ENCODE results near the gene PES1.
"Not testable (repeated sequence)": the region's sequence is repeated elsewhere in the genome, so short reads cannot be mapped to it uniquely, and the experiment has no call there.

PES1 gene

DNA sequence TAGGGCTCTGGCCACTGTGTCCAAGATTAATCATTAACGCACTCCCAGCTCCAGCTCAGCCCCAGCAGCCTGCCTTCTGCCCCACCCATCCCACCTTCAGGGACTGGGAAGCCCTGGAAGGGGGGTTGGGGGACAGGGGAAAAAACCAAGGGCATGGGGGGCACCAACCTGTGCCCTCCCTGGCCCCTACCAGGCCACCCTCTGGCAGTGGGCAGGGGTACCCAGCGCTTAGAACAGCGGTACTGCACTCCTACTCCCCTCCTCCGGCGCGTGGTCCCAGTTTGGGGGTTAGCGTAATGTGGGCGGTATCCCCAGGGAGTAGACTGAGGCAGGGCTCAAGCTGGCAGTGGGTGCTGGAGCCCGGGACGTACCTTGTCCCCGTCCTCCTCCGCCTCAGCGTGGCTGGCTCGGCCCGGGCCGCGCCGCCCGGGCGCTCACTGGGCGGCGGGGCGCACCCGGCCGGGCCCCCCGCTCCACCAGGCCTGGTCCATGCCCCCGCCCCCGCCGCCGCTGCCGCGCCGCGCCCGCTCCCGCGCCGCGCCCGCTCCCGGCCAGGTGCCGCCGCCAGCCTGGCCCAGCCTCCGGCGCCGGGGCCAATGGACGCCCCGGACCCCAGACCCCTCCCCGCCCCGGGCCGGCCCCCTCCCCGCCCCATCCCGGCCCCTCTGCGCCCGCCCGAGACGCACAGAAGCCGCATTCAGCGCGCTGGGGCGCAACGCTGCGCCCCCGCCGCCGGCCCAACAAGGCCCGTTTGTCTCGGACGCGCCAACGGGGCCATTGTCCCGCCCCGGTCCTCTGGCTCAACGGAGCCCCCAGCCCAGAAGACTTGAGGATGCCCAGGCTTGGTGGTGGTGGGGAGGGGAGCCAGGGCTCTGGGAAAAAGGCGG lies 17.4 kb downstream of the PES1 start, which contains the start of gene GAL3ST1:
Gene GAL3ST1 (minus strand): TSS at position 571 of the 887 bp plus-strand sequence. CDS start 17,273 bp downstream, outside the sequence.
- no peak for DNase-seq (ENCODE audit: low read depth)

- DNase-seq (ENCODE audit: low read depth): no peak
Observed at GRCh38 chr22:30573594-30574094, 18.1 kb downstream of the PES1 start.

GRCh38 chr22:30572840-30573593 lies 18.7 kb downstream of the PES1 start:
- no peak for DNase-seq (ENCODE audit: low read depth)

DNA sequence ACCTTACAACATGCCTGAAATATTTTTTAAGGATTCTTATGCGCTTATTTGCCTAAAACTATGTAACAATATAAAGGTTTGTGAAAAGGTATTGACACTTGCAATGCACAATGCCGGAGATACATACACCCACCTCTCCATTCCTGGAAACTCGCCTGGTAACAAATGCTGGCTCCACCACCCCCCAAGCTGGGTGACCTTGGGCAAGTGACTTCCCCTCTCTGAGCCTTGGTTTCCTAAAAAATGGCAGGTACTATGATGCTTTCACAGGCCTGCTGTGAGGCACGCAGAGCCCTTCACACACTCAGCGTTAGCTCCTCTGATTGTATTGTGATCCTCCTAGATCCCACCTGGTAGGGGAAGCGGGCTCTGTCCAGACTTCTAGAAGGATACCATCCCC lies 19.5 kb downstream of the PES1 start:
- no peak for DNase-seq (ENCODE audit: low read depth)

- no peak for DNase-seq (ENCODE audit: low read depth)
Observed at GRCh38 chr22:30569674-30570202, 22.0 kb downstream of the PES1 start.

DNA sequence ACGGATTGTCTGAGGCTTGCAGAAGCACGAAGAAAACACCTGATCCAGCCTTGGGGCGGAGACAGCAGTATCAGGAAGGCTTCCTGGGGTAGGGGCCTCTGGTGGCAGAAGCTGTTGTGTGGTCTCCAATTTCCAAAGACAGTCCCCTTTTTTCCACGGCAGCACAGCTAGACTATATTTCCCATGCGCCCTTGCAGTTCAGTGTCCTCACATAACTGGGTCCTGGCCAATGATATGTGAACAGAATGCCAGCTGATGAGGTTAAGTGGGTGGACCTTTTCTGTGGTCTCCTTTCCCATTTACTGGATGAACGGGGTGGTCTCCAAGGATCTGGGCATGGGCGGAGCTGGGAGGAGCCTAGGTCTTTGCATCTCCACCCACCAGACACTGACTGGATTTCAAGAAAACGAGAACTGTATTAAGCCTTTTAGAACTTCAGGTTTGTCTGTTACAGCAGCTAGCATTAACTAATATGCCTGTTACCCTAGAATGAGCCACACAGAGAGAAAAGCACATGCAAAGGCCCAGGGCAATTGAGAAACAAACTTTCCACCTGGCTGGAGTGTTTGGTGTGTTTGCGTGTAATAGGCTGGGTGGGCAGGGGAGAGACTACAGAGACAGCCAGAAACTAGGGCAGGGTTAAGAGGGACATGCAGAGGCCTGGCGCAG lies 23.4 kb downstream of the PES1 start:
- no peak for DNase-seq (ENCODE audit: low read depth)

- not testable (repeated sequence) for DNase-seq (ENCODE audit: low read depth)
Observed at GRCh38 chr22:30567277-30567676, 24.4 kb downstream of the PES1 start.

GRCh38 chr22:30566125-30566524 lies 25.6 kb downstream of the PES1 start:
- DNase-seq (ENCODE audit: low read depth): no peak

DNA sequence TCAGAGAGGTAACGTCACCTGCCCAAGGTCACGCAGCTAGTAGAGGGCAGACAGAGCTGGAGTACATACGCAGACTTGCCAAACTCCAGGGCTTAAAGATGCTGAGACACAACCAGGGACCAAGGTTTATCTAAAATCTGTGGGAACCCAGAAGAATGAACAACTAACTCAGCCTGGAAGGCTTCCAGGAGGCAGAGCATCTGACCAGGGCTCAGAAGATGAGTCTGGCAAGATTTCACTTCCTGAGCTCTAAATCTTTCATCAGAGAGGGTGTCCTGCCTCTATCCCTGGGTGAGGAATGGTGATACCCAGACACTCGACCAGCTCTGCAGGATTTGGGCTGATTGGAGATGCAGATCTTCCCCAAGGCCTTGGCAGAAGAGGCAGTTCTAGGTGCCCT lies 26.4 kb downstream of the PES1 start:
- no peak for DNase-seq (ENCODE audit: low read depth)

- no peak for DNase-seq (ENCODE audit: low read depth)
Observed at GRCh38 chr22:30564761-30565119, 27.0 kb downstream of the PES1 start.

DNA sequence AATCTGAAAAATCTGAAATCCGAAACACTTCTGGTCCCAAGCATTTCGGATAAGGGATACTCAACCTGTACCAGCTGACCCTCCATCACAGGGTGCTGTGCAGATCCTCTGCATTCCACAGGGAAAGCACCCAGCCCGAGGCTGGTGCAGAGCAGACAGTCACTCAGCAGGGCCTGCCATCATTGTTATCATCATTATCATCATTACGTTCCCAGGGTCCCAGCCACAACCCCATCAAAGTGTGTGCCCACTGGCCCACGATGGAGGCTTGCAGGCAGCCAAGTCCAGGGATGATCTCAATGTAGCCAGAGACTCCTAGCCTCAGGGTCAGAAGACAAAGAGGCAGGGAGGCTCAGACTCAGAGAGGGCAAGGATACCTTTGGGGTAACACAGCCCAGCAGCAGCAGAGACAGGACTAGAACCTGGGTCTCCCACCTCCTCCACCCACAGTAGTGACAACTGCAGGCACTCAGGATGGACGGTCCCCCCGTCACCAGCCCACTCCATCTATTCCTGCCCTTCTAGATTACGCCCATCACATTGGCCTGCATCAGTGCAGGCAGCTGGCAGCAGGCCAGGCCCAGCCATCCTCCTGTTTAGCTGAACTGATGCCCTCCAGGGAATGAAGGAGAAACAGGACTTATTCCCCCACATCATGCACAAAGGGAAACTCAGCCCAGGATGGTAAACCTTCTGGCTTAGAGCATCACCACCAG lies 27.5 kb downstream of the PES1 start:
- DNase-seq (ENCODE audit: low read depth): no peak

DNA sequence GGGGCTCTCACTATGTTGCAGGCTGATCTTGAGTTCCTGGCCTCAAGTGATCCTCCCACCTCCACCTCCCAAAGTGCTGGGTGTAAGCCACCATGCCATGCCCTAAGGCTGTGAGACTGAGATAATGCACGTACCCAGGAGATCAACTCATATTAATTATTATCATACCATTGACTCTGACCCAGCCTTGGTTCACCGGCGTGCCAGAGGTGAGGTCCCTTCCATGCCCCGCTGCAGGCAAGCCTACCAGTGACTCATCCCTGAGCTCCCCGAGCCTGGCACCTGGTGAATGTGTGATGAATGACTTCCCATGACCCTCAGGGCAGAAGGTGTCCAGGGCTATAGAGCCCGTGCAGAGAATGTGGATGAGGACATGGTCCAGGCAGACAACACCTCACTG lies 29.3 kb downstream of the PES1 start:
- DNase-seq (ENCODE audit: low read depth): no peak

DNA sequence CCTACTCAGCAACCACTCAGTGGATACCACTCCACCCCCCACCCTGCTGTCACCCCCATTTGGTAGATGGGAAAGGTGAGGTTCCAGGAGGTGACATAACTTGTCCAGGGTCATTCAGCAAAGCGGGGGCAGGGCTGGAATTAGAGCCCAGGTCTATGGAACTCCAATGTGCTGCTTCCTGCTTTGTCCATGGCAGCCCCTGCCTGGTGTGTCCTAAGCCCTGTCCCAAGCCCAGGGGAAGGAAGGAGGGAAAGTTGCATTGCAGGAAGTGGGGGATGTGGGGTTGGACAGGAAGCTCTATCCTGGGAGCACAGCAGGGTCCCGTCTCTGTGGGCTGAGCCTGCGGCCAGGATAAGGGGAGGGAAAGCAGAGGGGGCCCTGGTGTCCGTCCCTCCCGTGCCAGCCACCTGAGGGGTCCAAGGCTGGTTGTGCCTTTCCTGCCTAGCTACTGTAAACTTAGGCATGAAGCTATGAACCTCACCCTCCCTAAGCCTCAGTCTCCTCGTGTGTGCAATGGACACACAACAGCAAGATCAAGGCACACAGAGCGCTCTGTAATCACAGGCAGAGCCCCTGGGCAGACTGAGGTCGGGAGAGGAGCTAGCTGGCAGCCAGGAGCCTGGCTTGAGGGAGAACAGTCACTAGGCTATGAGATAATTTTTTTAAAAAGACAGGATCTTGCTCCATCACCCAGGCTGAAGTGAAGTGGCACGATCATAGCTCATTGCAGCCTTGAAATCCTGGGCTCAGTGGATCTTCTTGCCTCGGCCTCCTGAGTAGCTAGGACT lies 30.1 kb downstream of the PES1 start:
- DNase-seq (ENCODE audit: low read depth): no peak

DNA sequence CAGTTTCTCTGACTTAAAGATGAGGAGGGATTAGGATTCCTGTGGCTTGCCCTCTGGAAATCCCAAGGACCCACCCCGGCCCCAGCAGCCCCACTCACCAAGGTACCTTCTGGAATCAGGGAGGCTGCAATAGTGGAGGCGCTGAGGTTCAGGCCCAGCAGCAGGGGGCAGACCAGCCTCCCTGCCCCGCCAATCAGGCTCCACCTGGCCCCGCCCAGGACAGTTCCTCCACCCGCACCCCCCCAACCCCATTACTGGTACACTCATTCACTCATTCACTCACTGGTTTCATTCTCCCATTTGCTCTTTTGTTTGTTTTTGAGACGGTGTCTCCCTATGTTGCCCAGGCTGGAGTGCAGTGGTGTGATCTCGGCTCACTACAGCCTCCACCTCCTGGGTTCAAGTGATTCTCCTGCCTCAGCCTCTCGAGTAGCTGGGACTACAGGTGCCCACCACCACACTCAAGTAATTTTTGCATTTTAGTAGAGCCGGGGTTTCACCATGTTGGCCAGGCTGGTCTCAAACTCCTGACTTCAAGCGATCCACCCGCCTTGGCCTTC lies 31.0 kb downstream of the PES1 start:
- DNase-seq (ENCODE audit: low read depth): not testable (repeated sequence)

- DNase-seq (ENCODE audit: low read depth): no peak
Observed at GRCh38 chr22:30559889-30560288, 31.8 kb downstream of the PES1 start.

- no peak for DNase-seq (ENCODE audit: low read depth)
Observed at GRCh38 chr22:30557243-30557642, 34.5 kb downstream of the PES1 start.

DNA sequence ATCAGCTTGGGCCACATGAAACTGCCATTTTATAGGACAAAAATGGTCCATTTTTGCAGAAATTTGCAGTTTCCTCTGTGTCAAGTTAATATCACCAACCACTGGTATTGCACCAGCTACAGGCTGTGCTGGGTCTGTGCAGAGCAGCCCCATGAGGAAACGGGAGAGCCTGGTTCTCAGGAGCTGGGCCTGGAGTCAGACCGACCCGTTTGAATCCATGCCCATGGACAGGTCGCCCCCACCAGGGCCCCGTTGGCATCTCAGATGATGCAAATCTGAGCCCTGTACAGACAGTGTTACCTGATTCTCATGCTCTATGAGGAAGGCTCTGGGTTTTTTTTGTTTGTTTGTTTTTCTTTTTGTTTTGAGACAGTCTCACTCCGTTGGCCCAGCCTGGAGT lies 35.3 kb downstream of the PES1 start:
- no peak for DNase-seq (ENCODE audit: low read depth)

DNA sequence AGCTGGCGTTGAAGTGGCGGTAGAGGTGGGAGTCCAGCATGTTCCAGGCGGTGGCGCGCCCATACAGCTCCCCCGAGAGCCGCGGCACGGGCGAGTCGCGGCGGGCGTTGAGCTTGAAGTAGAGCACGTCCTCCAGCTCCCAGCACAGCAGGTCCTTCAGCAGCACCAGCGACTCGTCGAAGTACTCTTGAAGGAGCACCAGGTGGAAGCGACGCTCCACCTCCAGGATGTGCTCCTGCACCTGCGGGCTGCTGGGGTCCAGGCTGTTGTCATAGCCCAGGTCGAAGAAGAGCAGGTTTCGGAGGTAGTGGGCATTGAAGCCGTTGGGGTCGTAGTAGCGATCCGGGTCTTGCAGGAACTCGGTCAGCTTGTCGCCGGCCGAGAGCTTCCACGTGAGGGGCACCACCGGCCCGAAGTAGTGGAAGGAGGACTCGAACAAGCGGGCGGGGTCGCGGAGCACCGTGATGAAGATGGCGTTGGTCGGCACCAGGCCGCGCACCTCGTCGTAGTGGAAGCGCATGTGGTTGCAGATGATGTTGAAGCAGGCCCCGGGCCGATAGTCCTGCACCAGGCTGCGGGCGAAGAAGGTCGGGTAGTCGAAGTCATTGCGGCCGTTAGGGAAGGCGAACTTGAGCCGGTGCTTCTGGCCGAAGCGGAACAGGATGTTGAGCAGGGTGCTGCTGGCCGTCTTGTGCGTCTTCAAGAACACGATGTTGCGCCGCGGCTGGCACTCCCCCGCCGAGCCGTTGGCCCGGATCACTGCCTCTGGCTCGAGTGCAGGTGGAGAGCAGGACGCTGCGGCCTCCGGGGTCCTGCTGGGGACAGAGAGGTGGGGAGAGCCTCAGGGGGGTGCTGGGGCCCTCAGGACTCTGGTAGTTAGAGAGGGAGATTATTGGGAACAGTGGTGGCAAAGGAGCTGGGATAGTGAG lies 36.2 kb downstream of the PES1 start:
- no peak for DNase-seq (ENCODE audit: low read depth)

GRCh38 chr22:30553971-30554370 lies 37.7 kb downstream of the PES1 start:
- no peak for DNase-seq (ENCODE audit: low read depth)

All from stimulated activated CD8-positive, alpha-beta memory T cell treated with anti-CD3 and anti-CD28 coated beads, Interleukin-7, amount 100 ng/mL, for 24 hours (primary cell).